Activated CD4-positive, CD25-positive, alpha-beta regulatory T cell treated with anti-CD3 and anti-CD28 coated beads, Interleukin-2, amount 50 U/mL, for 16 hours (primary cell): Measurements from ENCODE around the gene RPS21.

Experiments used
- DNase-seq: peaks from one replicate; pipeline ENCODE4 v3.0.0-alpha.2; 2020; ENCODE audit warnings: low read depth, low spot score

Gene RPS21

GRCh38 chr20:62396367-62397239, 9.7 kb downstream of the RPS21 start:
- DNase-seq, result no peak

DNA sequence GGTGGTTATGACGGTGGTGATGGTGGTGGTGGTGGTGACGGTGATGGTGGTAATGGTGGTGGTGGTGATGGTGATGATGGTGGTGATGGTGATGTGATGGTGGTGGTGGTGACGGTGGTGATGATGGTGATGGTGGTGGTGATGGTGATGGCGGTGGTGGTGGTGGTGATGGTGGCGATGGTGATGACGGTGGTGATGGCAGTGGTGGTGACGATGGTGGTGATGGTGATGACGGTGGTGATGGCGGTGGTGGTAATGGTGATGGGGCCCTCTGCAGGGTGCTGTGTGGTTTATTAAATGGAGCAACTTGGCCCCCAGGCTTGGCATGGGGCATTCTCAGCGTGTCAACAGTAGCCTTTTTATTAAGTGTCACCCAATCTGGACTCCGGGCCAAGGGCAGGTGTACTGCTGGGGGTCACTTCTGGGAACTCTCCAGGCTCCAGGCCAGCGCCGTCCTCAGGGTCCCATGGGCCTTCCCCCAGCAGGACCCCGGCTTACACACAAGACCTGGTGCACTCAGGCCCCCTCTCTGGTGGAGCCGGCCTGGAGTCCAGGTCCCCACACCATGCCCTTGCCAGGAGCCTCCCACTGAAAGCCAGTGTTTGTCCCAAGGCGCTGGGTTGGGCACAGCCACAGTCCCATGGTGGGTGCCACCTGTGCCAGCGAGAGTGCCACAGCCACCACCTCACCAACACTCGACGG, 11.4 kb downstream of the RPS21 start:
- DNase-seq, result no peak

GRCh38 chr20:62400021-62400420, 13.1 kb downstream of the RPS21 start:
- DNase-seq, result no peak

DNA sequence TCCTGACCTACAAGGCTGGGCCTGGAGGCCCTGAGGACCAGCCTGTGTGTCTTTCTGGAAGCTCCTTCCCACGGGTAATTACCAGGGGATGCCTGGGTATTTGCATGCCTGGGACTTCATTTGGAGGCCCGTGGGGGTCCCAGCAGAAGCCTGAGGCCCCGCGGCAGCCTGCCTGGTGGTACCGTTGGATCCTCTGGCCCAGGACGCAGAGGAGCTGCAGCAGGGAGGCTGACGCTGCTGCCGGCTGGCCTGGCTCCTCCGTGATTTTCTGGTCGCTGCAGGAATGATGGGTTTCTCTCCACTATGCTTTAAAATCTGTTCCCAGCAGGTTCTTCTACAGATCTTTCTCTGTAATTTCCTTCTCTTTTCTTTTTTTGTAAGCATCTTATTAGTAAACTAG, 13.6 kb downstream of the RPS21 start:
- no peak for DNase-seq

DNA sequence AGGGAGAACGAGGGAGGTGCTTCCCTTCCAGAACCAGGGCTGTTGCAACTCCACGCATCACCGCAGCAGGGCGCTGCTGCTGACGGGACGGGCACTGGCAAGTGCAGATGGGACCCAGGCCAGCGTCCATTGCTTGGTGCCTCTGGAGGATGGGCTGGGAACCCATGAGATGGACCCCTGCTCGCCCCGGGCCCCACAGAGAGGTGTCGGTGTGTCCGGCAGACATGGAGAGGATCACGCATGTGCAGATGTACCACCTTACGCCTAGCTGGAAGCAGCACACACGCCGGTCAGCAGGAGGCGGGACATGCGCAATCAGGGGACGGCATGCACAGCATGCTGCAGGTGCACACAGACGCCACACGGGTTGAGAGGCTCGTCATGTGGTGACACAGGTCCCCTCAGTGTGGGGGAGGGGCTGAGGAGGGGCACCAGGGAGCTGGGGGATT, 14.5 kb downstream of the RPS21 start:
- no peak for DNase-seq

- no peak for DNase-seq
These were observed 15.7 kb downstream of the RPS21 start for GRCh38 chr20:62402456-62403150.

GRCh38 chr20:62403331-62403730, 16.4 kb downstream of the RPS21 start:
- no peak for DNase-seq

DNA sequence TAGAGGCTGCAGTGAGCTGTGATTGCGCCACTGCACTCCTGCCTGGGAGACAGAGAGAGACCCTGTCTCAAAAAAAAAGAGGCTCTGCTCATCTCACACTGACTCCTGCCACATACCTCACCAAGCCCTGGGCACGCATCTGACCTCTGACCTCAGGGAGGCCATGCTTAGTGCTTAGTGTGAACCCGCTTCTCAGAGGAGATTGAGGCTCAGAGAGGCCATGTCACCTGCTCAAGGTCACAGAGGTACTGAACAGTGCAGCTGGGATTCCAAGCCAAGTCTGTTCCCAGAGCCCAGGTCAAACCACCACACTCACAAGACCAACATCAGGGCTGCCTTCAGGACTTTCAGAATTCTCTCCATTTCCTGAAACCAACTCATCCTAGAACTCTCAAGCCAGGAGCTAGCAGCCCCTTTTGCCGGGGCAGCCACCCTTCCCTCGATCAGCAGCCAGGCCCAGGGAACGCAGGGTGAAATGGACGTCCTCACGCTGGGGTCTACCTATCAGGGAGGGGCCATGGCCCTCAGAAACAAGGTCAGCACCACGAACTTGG, 17.3 kb downstream of the RPS21 start:
- DNase-seq, result no peak

DNA sequence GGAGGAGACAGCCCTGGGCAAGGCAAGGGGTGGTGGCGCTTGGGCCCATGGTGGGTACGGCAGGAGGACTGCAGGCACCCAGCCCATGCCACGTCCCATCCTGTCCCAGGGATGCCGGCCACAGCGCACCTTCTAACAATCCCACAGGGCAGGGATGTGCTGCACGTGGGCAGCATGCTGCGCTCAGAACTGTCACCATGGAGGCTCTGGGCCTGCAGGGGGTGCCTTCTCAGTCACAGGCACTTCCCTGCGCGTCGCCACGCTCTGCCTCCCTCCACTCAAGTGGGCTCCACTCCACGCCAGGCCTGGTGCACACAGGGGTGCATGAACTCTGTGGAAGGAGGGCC, 17.8 kb downstream of the RPS21 start:
- no peak for DNase-seq

DNA sequence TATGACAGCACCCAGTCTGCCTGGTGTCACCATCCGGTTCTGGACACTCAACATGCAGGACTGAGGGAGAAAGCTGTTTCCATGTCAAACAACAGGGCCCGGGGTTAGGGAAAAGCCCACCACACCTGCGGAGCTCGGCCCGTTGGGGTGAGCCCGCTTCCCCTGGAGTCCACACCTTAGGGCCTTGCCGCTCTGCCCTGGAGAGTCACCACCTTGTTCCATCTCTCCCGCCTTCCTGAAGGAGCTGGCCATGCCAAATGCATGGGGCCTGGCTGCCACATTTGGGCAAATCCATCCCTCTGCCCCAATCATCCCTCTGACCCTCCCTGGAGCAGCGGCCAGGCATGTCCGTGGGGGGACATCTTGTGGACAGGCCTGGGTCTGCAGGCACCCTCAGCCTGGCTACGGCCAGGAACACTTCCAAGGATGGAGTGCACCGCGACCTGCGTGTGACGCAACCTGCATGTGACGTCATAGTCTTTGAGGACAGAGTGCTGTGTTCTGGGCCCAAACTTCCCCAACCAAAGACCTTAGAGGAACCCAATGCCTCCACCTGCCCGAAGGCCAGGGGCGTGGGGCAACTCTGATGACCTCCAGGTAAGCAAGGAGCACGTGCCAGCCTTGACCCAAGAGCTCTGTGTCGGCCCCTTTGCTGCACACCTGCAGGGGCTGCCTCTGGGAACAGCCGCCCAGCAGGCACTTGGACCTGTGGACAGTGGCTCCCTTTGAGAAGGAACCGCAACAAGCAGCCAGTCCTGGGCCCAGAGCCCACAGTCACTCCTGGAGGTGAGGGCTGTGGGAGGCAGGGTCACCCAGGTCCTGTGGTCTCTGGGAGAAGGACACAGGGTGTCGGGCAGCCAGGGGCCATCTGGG, 18.4 kb downstream of the RPS21 start:
- no peak for DNase-seq

GRCh38 chr20:62405981-62406513, 19.1 kb downstream of the RPS21 start:
- no peak for DNase-seq

GRCh38 chr20:62406635-62407176, 19.8 kb downstream of the RPS21 start:
- no peak for DNase-seq

DNA sequence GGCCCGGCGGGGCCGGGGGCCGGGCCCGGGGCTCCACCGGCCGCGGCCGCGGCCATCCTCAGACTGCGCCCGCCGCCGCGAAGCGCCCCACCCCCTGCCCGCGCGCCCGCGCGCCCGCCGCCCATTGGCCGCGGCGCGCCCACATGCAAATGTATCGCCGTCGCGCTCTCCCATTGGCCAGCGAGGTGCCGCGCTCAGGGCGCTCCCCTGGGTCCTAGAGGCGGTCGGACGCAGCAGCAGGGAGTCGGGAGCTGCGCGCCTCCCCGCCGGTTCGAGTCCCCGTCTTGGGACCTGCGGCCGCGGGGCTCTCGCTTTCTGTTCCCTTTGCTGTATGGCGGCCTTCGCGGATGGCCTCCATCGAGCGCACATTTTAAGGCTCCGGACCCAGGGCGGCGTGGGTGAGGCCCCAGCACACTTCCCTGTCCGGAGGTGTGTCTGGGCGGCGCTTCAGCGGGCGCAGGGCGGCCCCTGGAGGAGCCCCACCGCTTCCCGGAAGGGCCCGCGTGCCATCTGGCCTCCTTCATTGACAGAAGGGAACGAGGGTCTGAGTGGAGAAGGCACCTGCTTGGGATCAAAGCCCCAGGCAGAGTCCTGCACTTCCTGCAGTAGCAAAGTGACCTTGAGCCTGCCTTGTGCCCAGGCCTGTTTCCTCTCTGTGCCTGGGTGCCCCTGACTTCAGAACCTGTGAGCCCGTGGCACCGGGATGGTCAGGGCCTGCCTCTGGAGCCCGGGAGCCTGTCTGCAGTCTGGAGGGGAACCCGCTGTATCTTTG, 20.5 kb downstream of the RPS21 start, which contains the start of gene CABLES2:
TSS of gene CABLES2 (minus strand) at position 65 of the 772 bp plus-strand sequence. CDS start at position 56, 9 bp downstream.
- peak; percentile 83 for DNase-seq

DNA sequence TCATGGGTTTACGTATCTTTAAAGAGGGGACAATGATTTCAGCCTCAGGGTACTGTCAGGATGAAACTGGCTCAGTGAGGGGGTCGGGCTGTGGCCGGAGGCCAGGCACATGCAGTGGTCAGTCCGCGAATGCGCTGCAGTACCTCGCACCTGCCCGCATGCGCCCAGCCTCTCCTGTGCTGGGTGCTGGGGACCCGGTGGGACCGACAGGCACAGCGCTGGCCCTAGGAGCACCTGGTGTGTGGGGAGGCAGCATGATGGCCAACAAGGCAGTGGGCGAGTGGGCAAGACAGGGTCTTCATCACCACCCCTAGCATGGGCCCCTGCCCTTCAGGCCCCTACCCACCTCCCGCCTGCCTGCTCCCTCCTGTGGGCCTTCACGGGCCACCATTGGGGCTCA, 21.2 kb downstream of the RPS21 start:
- no peak for DNase-seq

GRCh38 chr20:62408640-62409039, 21.7 kb downstream of the RPS21 start:
- DNase-seq, result no peak

DNA sequence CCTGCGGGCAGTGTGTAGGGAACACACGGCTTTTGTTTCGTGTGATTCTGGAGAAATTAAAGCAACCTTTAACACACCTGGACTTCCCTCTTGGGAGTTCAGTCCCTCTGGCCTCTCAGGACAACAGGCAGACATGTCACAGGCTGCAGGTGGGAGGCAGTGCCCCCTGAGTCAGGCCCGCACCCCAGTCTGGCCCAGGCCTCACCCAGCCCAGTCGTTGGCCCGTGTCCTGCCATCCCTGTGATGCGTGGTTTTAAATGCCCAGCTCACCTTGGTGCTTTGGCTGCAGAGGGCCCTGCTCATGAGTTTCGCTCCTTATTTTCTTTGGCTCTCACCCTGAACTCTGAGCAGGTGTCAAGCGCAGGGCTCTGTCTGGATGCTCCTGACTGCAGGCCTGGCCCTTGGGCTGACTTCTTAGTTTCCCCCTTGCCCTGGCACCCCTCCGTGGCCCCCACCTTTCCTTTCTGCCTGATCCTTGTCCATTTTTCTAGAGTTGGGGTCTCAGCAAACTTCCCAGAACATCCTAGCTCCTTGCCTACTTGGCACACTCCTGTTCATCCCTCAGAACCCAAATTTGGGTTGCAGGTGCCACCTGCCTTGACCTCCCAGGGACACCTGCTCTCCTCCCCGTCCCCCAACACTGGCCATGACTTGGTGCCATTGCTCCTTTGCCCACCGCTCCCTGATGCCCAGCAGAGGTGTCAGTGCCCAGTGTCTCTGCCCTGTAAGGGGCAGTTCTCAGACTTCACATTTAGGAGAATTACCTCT, 22.4 kb downstream of the RPS21 start:
- DNase-seq, result no peak

GRCh38 chr20:62409931-62410745, 23.2 kb downstream of the RPS21 start:
- DNase-seq, result no peak
